ENCODE results near the gene GMDS.

GMDS gene

GRCh38 chr6:1624058-1624850 is 621.2 kb downstream of the GMDS start:
- DNase-seq (ENCODE audit: low spot score), result no peak

- no peak for DNase-seq (ENCODE audit: low spot score)
Measured at GRCh38 chr6:1623769-1624057, 621.7 kb downstream of the GMDS start.

GRCh38 chr6:1622851-1623768 is 622.3 kb downstream of the GMDS start:
- DNase-seq (ENCODE audit: low spot score), result no peak

GRCh38 chr6:1622220-1622850 is 623.1 kb downstream of the GMDS start:
- DNase-seq (ENCODE audit: low spot score), result no peak

- no peak for DNase-seq (ENCODE audit: low spot score)
Measured at GRCh38 chr6:1621070-1621701, 624.2 kb downstream of the GMDS start.

- no peak for DNase-seq (ENCODE audit: low spot score)
Measured at GRCh38 chr6:1620504-1621069, 624.8 kb downstream of the GMDS start.

GRCh38 chr6:1619673-1620503 is 625.5 kb downstream of the GMDS start:
- DNase-seq (ENCODE audit: low spot score), result no peak

GRCh38 chr6:1619098-1619672 is 626.2 kb downstream of the GMDS start:
- no peak for DNase-seq (ENCODE audit: low spot score)

- no peak for DNase-seq (ENCODE audit: low spot score)
Measured at GRCh38 chr6:1618311-1619097, 626.9 kb downstream of the GMDS start.

GRCh38 chr6:1617466-1618310 is 627.7 kb downstream of the GMDS start:
- DNase-seq (ENCODE audit: low spot score), result no peak

GRCh38 chr6:1616701-1617463 is 628.5 kb downstream of the GMDS start:
- DNase-seq (ENCODE audit: low spot score), result no peak

- DNase-seq (ENCODE audit: low spot score), result no peak
Measured at GRCh38 chr6:1615853-1616420, 629.5 kb downstream of the GMDS start.

GRCh38 chr6:1615151-1615852 is 630.1 kb downstream of the GMDS start:
- no peak for DNase-seq (ENCODE audit: low spot score)

- no peak for DNase-seq (ENCODE audit: low spot score)
Measured at GRCh38 chr6:1614448-1615150, 630.8 kb downstream of the GMDS start.

- DNase-seq (ENCODE audit: low spot score), result no peak
Measured at GRCh38 chr6:1613688-1614447, 631.5 kb downstream of the GMDS start.

- DNase-seq (ENCODE audit: low spot score), result no peak
Measured at GRCh38 chr6:1613346-1613687, 632.1 kb downstream of the GMDS start.
